Measurements from ENCODE around the gene ERF.

ERF gene

GRCh38 chr19:42286349-42287016 lies 31.6 kb upstream of the ERF start:
- TF ChIP-seq POLR2AphosphoS5 (IDR thresholded peaks at IDR 0.05; ENCODE audit: low read depth, low read length): 0 out of 2 replicates have a peak, but pooled peaks have one; percentile 37
- TF ChIP-seq REST (IDR thresholded peaks at IDR 0.05; ENCODE audit: insufficient read depth in 1 of 2, low read depth in 2 of 2, low read length in 2 of 2): no peak

- TF ChIP-seq FOXP2 (optimal IDR thresholded peaks at IDR 0.05; ENCODE audit: borderline replicate concordance, extremely low read depth, extremely low read length, insufficient read depth) (no peak), REST (IDR thresholded peaks at IDR 0.05; ENCODE audit: insufficient read depth in 1 of 2, low read depth in 2 of 2, low read length in 2 of 2) (no peak), POLR2AphosphoS5 (IDR thresholded peaks at IDR 0.05; ENCODE audit: low read depth, low read length) (no peak), TAF1 (IDR thresholded peaks at IDR 0.05; ENCODE audit: borderline replicate concordance, insufficient read depth, low read length) (no peak)
Observed at GRCh38 chr19:42285988-42286348, 31.0 kb upstream of the ERF start.

GRCh38 chr19:42285541-42285941 lies 30.6 kb upstream of the ERF start:
- TF ChIP-seq FOXP2 (optimal IDR thresholded peaks at IDR 0.05; ENCODE audit: borderline replicate concordance, extremely low read depth, extremely low read length, insufficient read depth) (no peak), POLR2AphosphoS5 (IDR thresholded peaks at IDR 0.05; ENCODE audit: low read depth, low read length) (no peak), TAF1 (IDR thresholded peaks at IDR 0.05; ENCODE audit: borderline replicate concordance, insufficient read depth, low read length) (no peak), SIN3A (IDR thresholded peaks at IDR 0.05; ENCODE audit: borderline replicate concordance, insufficient read depth, low read length) (no peak), REST (IDR thresholded peaks at IDR 0.05; ENCODE audit: insufficient read depth in 1 of 2, low read depth in 2 of 2, low read length in 2 of 2) (no peak)

- TF ChIP-seq SIN3A (IDR thresholded peaks at IDR 0.05; ENCODE audit: borderline replicate concordance, insufficient read depth, low read length) (0 out of 2 replicates have a peak, but pooled peaks have one; percentile 46), REST (IDR thresholded peaks at IDR 0.05; ENCODE audit: insufficient read depth in 1 of 2, low read depth in 2 of 2, low read length in 2 of 2) (no peak)
Observed at GRCh38 chr19:42284591-42285341, 29.8 kb upstream of the ERF start.

GRCh38 chr19:42284066-42284501 lies 29.2 kb upstream of the ERF start:
- TF ChIP-seq SIN3A (IDR thresholded peaks at IDR 0.05; ENCODE audit: borderline replicate concordance, insufficient read depth, low read length) (no peak), POLR2AphosphoS5 (IDR thresholded peaks at IDR 0.05; ENCODE audit: low read depth, low read length) (no peak), REST (IDR thresholded peaks at IDR 0.05; ENCODE audit: insufficient read depth in 1 of 2, low read depth in 2 of 2, low read length in 2 of 2) (no peak), TAF1 (IDR thresholded peaks at IDR 0.05; ENCODE audit: borderline replicate concordance, insufficient read depth, low read length) (no peak; the same call in 1 of the 2 replicates), FOXP2 (optimal IDR thresholded peaks at IDR 0.05; ENCODE audit: borderline replicate concordance, extremely low read depth, extremely low read length, insufficient read depth) (no peak)

Measured in PFSK-1 (cell line).